ENCODE data around the gene SLAMF7.

SLAMF7 gene

DNA sequence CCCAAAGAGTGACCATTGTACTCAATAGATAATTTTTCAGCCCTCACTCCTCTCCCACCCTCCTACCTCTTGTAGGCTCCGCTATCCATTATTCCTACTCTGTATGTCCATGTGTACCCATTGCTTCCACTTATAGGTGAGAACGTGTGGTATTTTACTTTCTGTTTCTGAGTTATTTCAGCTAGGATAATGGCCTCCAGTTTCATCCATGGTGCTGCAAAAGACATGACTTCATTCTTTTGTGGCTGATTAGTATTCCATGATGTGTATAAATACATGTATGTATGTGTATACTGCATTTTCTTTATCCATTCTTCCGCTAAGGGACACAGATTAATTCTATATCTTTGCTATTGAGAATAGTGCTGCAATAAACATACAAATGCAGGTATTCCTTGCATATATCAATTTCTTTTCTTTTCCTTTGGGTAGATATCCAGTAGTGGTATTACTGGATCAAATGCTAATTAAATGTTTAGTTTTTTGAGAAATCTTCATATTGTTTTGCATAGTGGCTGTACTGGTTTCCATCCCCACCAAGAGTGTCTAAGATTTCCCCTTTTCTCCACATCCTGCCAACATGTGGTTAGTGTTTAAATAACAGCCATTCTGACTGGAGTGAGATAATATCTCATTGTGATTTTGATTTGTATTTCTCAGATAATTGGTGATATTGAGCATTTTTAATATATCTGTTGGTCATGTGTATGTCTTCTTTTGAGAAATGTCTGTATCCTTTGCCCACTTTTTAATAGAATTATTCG is 61.8 kb downstream of the SLAMF7 start:
- no peak for DNase-seq (ENCODE audit: low spot score)

DNA sequence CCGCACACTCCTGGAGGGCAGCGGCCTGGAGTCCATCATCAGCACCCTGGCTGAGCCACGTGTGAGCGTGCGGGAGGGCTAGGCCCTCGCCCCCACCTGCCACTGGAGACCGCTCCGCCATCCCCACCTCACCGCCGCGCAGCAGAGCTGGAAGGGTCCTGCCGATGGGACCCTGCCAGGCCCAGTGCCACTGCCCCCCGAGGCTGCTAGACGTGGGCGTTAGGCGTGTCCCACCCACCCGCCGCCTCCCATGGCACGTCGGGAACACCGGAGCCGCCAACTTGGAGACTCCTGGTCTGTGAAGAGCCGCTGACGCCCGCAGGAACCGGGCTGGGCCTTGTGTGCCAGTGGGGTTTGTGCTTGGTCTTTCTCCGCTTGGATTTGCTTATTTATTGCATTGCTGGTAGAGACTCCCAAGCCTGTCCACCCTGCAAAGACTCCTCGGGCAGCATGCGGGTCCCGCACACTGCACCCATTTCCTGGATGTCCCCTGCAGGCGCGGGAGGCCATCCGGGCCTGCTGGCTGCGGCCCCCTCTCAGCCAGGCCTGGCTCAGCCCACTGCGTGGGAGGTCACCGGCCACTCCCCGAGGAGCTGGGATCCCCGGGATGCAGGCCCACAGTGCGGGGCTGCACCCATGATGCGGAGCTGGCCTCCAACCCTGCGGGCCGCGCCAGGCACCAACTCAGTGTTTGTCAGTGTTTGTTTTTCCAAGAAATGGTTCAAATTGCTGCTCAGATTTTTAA is 63.0 kb downstream of the SLAMF7 start:
- DNase-seq (ENCODE audit: low spot score), result no peak

Data from LoVo (cell line).